ENCODE measurements around the gene RNASE8. TPM values are rescaled to one million over a fixed set of nuclear protein-coding genes. Genes with fewer than 3 reads are reported as not detected.

The RNASE8 gene
- total RNA-seq, 2 donors from 2014 or later = not detected

- WGBS = 82% methylated on average over 7 of the region's 7 CpGs
- intact Hi-C loops (cut with DNase I) = no loop called here
- DNase-seq (ENCODE audit: low spot score) = no peak
Measured at GRCh38 chr14:21066882-21067502, 9.4 kb downstream of the RNASE8 start.

GRCh38 chr14:21068521-21069387 is 11.1 kb downstream of the RNASE8 start:
- peak overlapping the region; percentile 51 to 62 for H3K4me3 ChIP-seq
- no peaks in the 10 kb centered on the region for H3K9me3 ChIP-seq
- TF ChIP-seq POLR2A (IDR thresholded peaks at IDR 0.05) (no peak), CTCF (IDR thresholded peaks at IDR 0.05) (peak; percentile 33 to 74 (median 58)), POLR2AphosphoS5 (IDR thresholded peaks at IDR 0.05) (no peak)
- H3K36me3 ChIP-seq = no peaks in the 10 kb centered on the region
- H3K4me1 ChIP-seq (replicated peaks) = peaks cover 15% of the 10 kb centered on the region
- H3K27me3 ChIP-seq (replicated peaks; ENCODE audit: insufficient read depth) = no peaks in the 10 kb centered on the region
- peak; percentile 43 for DNase-seq (ENCODE audit: low spot score)
- WGBS = 12% methylated on average over 45 of the region's 45 CpGs
- intact Hi-C loops (cut with DNase I) = loop anchor here (2.0 kb wide), 1 partner anchor 24 kb away; no protein-coding TSS in a partner anchor
- peak overlapping the region; percentile 77 to 79 for H3K27ac ChIP-seq

More at GRCh38 chr14:21066882-21067502, 9.4 kb downstream of the RNASE8 start:
- H3K4me1 ChIP-seq (replicated peaks) = peaks cover 15% of the 10 kb centered on the region
- no peak overlapping the region for H3K4me3 ChIP-seq
- no peaks in the 10 kb centered on the region for H3K27me3 ChIP-seq (replicated peaks; ENCODE audit: insufficient read depth)
- H3K36me3 ChIP-seq = no peaks in the 10 kb centered on the region
- no peak overlapping the region for H3K27ac ChIP-seq
- H3K9me3 ChIP-seq = no peaks in the 10 kb centered on the region
- TF ChIP-seq POLR2AphosphoS5 (IDR thresholded peaks at IDR 0.05) (no peak), CTCF (IDR thresholded peaks at IDR 0.05) (no peak), POLR2A (IDR thresholded peaks at IDR 0.05) (no peak)

GRCh38 chr14:21069388-21070082 is 11.9 kb downstream of the RNASE8 start:
- Histone ChIP-seq H3K4me1 (replicated peaks) (peaks cover 15% of the 10 kb centered on the region), H3K36me3 (no peaks in the 10 kb centered on the region), H3K9me3 (no peaks in the 10 kb centered on the region), H3K27me3 (replicated peaks; ENCODE audit: insufficient read depth) (no peaks in the 10 kb centered on the region), H3K27ac (peak overlapping the region; percentile 77 to 79), H3K4me3 (peak overlapping the region; percentile 51 to 62)
- intact Hi-C loops (cut with DNase I) = loop anchor here (2.0 kb wide), 2 partner anchors 23 to 35 kb away; no protein-coding TSS in a partner anchor
- DNase-seq (ENCODE audit: low spot score) = no peak
- WGBS = under 1% methylated on average over 40 of the region's 40 CpGs
- TF ChIP-seq CTCF (IDR thresholded peaks at IDR 0.05) = no peak
- TF ChIP-seq POLR2AphosphoS5 (IDR thresholded peaks at IDR 0.05) = no peak
- no peak for TF ChIP-seq POLR2A (IDR thresholded peaks at IDR 0.05)

- Histone ChIP-seq H3K4me3 (peak within 1 kb of the TSS; percentile 51 to 62), H3K27me3 (replicated peaks; ENCODE audit: insufficient read depth) (no peaks in the 10 kb centered on the region), H3K36me3 (no peaks in the 10 kb centered on the region), H3K4me1 (replicated peaks) (peaks cover 15% of the 10 kb centered on the region), H3K27ac (peak within 1 kb of the TSS; percentile 77 to 79), H3K9me3 (no peaks in the 10 kb centered on the region)
- intact Hi-C loops (cut with DNase I) = loop anchor here (2.0 kb wide), 1 partner anchor 35 kb away; no protein-coding TSS in a partner anchor
- WGBS = 0% methylated on average over 60 of the region's 63 CpGs
- TF ChIP-seq POLR2A (IDR thresholded peaks at IDR 0.05) (peak; percentile 37), CTCF (IDR thresholded peaks at IDR 0.05) (no peak)
- DNase-seq (ENCODE audit: low spot score) = peak; percentile 48
Measured at GRCh38 chr14:21070083-21070609, 12.5 kb downstream of the RNASE8 start, which contains the start of gene ARHGEF40. TSS of gene ARHGEF40 (plus strand) at chr14:21070304. CDS start at chr14:21070397, 93 bp downstream.

All from prostate gland (tissue), 2 donors.